PC-3 (cell line): ENCODE data around the gene KDM1A. TPM values are rescaled to one million over a fixed set of nuclear protein-coding genes. Genes with fewer than 3 reads are reported as not detected.

ENCODE experiments used
- ATAC-seq: fragments of 200-7000 bp; cut with Tn5 transposase; 2 replicates; pipeline ENCODE4 v1.9.1; 2020; ENCODE audit warnings: mild to moderate bottlenecking, moderate library complexity
- BruUV-seq: library from RNA; stranded (reverse); fragments of 400-500 nt; replicated peaks from 2 replicates; lab custom pipeline; 2021; lab: Mats Ljungman, UMichigan
- CTCF ChIA-PET: fragments of 300-600 bp; sonication (Branson Sonifier 250); formaldehyde crosslinking; loops from one replicate; lab custom pipeline; 2022; ENCODE audit warnings: antibody characterized with exemption; lab: Charles Lee
- POLR2A ChIA-PET: fragments of 300-600 bp; sonication (Branson Sonifier 250); formaldehyde crosslinking; loops from one replicate; lab custom pipeline; 2022; ENCODE audit warnings: antibody characterized with exemption; ENCODE audit not compliant: unreplicated experiment; lab: Charles Lee
- DNase-seq: peaks from one replicate; pipeline ENCODE4 v3.0.0-alpha.2; 2015
- H2AFZ ChIP-seq: fragments of 300-600 bp; sonication (generic); 2 replicates; pipeline ENCODE4 v1.6.0; 2016; ENCODE audit warnings: antibody characterized with exemption, low read length
- H3F3A ChIP-seq: fragments of 300-600 bp; sonication (generic); one replicate; pipeline ENCODE4 v1.6.0; 2017; ENCODE audit warnings: antibody characterized with exemption, low read length, control low read depth, mild to moderate bottlenecking; ENCODE audit not compliant: unreplicated experiment
- H3K27ac ChIP-seq: fragments of 300-600 bp; sonication (generic); 2 replicates; pipeline ENCODE4 v1.5.1; 2016; ENCODE audit warnings: mild to moderate bottlenecking, low read length
- H3K27me3 ChIP-seq: fragments of 300-600 bp; sonication (generic); 2 replicates; pipeline ENCODE4 v1.6.1; 2016; ENCODE audit warnings: low read length, mixed read lengths
- H3K36me3 ChIP-seq: fragments of 300-600 bp; sonication (generic); 2 replicates; pipeline ENCODE4 v1.6.1; 2016; ENCODE audit warnings: low read depth, mixed run types, low read length, mixed read lengths
- H3K4me1 ChIP-seq: fragments of 300-600 bp; sonication (generic); 2 replicates; pipeline ENCODE4 v1.5.1; 2016; ENCODE audit warnings: low read length; ENCODE audit not compliant: insufficient read depth
- H3K4me2 ChIP-seq: fragments of 300-600 bp; sonication (generic); 2 replicates; pipeline ENCODE4 v1.6.0; 2016; ENCODE audit warnings: low read length
- H3K4me3 ChIP-seq: fragments of 300-600 bp; sonication (generic); 2 replicates; pipeline ENCODE4 v1.5.1; 2016; ENCODE audit warnings: mild to moderate bottlenecking, low read length, mixed read lengths
- H3K79me2 ChIP-seq: fragments of 300-600 bp; sonication (generic); 2 replicates; pipeline ENCODE4 v1.6.1; 2017; ENCODE audit warnings: low read length, mixed read lengths
- H3K9ac ChIP-seq: fragments of 300-600 bp; sonication (generic); 2 replicates; pipeline ENCODE4 v1.6.0; 2016; ENCODE audit warnings: mild to moderate bottlenecking, low read length
- H3K9me2 ChIP-seq: fragments of 300-600 bp; sonication (generic); replicated peaks from 2 replicates; pipeline ENCODE4 v1.6.1; 2016; ENCODE audit warnings: mixed run types, low read length, mixed read lengths
- H3K9me3 ChIP-seq: fragments of 300-600 bp; sonication (generic); 2 replicates; pipeline ENCODE4 v1.6.1; 2016; ENCODE audit warnings: low read length, mixed read lengths
- H4K20me1 ChIP-seq: fragments of 300-600 bp; sonication (generic); 2 replicates; pipeline ENCODE4 v1.6.1; 2016; ENCODE audit warnings: low read length, mixed read lengths
- EZH2 ChIP-seq: fragments of 300-600 bp; sonication (generic); IDR thresholded peaks from one replicate; pipeline ENCODE4 v1.6.1; 2017; ENCODE audit warnings: antibody characterized with exemption, mild to moderate bottlenecking, low read length; ENCODE audit not compliant: unreplicated experiment
- EZH2phosphoT487 ChIP-seq: fragments of 300-600 bp; sonication (generic); IDR thresholded peaks from 2 replicates; pipeline ENCODE4 v1.6.1; 2018; ENCODE audit warnings: mild to moderate bottlenecking, antibody characterized with exemption, low read length, borderline replicate concordance
- intact Hi-C: fragments of 100-400 bp; cut with micrococcal nuclease; formaldehyde crosslinking; loops from 2 replicates; pipeline ENCODE4 v1.9.0; 2023
- total RNA-seq: library from RNA; depleted of rRNA; stranded (reverse); fragments of >200 nt; gene quantifications from 2 replicates; pipeline ENCODE4 v1.2.3, GENCODE V29; 2014
- TF ChIP-seq, protein P1 (sequence below): fragments of 300-600 bp; sonication (generic); conservative IDR thresholded peaks from 2 replicates; pipeline ENCODE4 v1.5.1; 2017; ENCODE audit warnings: antibody characterized with exemption, low read depth, mild to moderate bottlenecking, low read length

KDM1A gene
- total RNA-seq, 1 experiment from 2014 or later, result 186 TPM

DNA sequence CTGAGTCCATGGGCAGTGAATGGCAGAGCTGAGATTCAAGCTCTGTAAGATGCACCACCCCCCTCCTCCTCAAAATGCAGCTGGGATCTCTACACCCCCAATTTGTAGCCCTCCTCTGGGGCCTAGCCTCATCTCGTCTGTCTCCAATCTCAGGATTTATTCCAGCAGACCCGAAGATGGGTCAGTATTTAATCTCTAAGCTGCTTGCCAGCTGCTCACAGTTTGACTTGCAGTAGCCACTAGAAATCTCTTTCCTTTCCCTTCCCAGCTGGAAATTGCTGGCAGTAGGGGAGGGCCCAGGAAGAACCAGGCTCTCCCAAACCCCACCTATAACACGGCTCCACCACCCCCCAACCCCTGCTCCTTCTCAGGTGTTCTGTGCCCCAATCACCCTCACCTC, 48.1 kb upstream of the KDM1A start:
- ChIA-PET CTCF (interaction anchor here (0.6 kb wide), 2 partner anchors 220 to 485 kb away, joined by 3 read pairs; no protein-coding TSS in a partner anchor), POLR2A (no interaction called here)
- Histone ChIP-seq H3K4me1 (peaks cover 14% of the 10 kb centered on the region), H3K9me2 (no peaks in the 10 kb centered on the region), H3K27me3 (no peaks in the 10 kb centered on the region), H3K36me3 (no peaks in the 10 kb centered on the region), H3K9ac (no peak overlapping the region), H2AFZ (no peak overlapping the region), H4K20me1 (no peaks in the 10 kb centered on the region), H3K27ac (no peak overlapping the region), H3F3A (no peaks in the 10 kb centered on the region), H3K4me2 (no peak overlapping the region), H3K79me2 (no peaks in the 10 kb centered on the region), H3K9me3 (no peaks in the 10 kb centered on the region), H3K4me3 (no peak overlapping the region)
- no peak for ATAC-seq
- intact Hi-C loops, result no loop called here
- no TSS peak for BruUV-seq
- no peak for DNase-seq
- TF ChIP-seq EZH2phosphoT487 (no peak), EZH2 (no peak)
- TF ChIP-seq, protein P1, sequence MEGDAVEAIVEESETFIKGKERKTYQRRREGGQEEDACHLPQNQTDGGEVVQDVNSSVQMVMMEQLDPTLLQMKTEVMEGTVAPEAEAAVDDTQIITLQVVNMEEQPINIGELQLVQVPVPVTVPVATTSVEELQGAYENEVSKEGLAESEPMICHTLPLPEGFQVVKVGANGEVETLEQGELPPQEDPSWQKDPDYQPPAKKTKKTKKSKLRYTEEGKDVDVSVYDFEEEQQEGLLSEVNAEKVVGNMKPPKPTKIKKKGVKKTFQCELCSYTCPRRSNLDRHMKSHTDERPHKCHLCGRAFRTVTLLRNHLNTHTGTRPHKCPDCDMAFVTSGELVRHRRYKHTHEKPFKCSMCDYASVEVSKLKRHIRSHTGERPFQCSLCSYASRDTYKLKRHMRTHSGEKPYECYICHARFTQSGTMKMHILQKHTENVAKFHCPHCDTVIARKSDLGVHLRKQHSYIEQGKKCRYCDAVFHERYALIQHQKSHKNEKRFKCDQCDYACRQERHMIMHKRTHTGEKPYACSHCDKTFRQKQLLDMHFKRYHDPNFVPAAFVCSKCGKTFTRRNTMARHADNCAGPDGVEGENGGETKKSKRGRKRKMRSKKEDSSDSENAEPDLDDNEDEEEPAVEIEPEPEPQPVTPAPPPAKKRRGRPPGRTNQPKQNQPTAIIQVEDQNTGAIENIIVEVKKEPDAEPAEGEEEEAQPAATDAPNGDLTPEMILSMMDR, result no peak

DNA sequence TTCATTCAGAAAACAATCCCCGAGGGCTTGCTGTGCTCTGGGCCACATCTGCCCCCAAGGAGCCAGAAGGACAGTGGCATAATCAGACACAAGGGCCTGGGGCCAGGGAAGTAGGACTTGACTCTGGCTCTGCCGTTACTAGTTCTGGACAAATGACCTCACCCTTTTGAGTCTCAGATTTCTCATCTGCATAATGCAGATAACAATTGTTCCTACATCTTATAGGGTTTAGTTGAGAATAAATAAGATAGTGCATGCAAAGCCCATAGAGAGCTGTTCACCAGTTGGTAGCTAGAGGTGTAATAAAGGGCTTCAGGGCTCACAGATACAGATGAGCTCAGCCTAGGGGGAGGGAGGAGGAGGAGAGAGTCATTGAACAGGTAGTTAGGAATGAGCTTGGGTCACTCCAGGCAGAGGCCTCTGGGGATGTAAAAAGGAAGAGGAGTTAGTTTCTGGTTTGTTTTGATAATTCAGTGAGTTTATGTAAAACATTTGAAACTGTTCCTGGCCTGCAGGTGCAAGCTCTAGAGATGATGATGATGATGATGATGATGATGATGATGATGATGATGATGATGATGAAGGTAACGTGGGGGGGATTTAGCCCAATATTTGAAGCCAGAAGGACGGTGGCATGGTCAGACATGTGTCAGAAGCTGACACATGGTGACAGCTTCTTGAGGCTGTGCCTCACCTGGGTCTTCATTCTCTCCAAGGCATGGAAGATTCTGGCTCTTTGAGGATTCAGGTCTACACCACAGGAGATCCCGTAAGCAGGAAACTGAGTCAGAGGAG, 47.5 kb upstream of the KDM1A start:
- Histone ChIP-seq H3K79me2 (no peaks in the 10 kb centered on the region), H3K4me3 (no peak overlapping the region), H3K9me2 (no peaks in the 10 kb centered on the region), H3K27ac (no peak overlapping the region), H3K27me3 (no peaks in the 10 kb centered on the region), H3K4me1 (peaks cover 17% of the 10 kb centered on the region), H2AFZ (no peak overlapping the region), H3K9me3 (no peaks in the 10 kb centered on the region), H3K9ac (no peak overlapping the region), H3K4me2 (no peak overlapping the region), H3F3A (no peaks in the 10 kb centered on the region), H4K20me1 (no peaks in the 10 kb centered on the region), H3K36me3 (no peaks in the 10 kb centered on the region)
- TF ChIP-seq EZH2, result no peak
- TF ChIP-seq, protein P1, result no peak
- TF ChIP-seq EZH2phosphoT487, result no peak
- ATAC-seq (peak; percentile 4; the same call in 1 of the 2 replicates), DNase-seq (peak; percentile 46)
- CTCF ChIA-PET, result interaction anchor here (0.6 kb wide), 1 partner anchor 484 kb away, joined by 3 read pairs; no protein-coding TSS in a partner anchor
- POLR2A ChIA-PET, result interaction anchor here (0.6 kb wide), 1 partner anchor 1774 kb away, joined by 4 read pairs; no protein-coding TSS in a partner anchor
- intact Hi-C loops, result no loop called here
- BruUV-seq, result no TSS peak

DNA sequence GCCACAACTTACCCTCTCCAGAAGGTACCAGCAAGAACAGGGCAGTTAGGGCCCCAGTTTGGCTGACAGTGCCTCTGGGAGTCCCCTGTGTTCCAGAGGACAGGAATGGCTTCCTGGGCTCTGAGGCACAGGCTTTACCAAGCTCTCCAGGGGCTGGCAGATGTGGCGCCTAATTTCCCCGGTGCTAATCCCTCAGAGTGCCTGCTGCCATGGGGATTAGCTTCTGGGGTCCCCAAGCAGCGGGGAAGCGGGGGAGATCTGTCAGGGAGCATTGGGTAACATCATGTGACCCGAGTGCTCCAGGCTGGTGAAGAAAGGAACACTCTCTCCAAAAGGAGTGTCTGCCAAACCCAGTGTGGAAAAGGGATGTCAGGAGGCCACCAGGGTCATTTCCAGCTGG, 46.5 kb upstream of the KDM1A start, which contains the start of gene LACTBL1:
LACTBL1 (minus strand) TSS at position 107 of the 400 bp plus-strand sequence. CDS start 550 bp downstream, outside the sequence.
- no peaks in the 10 kb centered on the region for H3K27me3 ChIP-seq
- H2AFZ ChIP-seq, result no peak within 1 kb of the TSS
- no peak within 1 kb of the TSS for H3K4me3 ChIP-seq
- no TSS peak for BruUV-seq
- H3K9me2 ChIP-seq, result no peaks in the 10 kb centered on the region
- H3K36me3 ChIP-seq, result no peaks in the 10 kb centered on the region
- H3K9ac ChIP-seq, result no peak within 1 kb of the TSS
- POLR2A ChIA-PET, result no interaction called here
- no peaks in the 10 kb centered on the region for H3F3A ChIP-seq
- CTCF ChIA-PET, result no interaction called here
- no peak within 1 kb of the TSS for H3K4me2 ChIP-seq
- peaks cover 17% of the 10 kb centered on the region for H3K4me1 ChIP-seq
- no peaks in the 10 kb centered on the region for H3K79me2 ChIP-seq
- TF ChIP-seq EZH2, result no peak
- TF ChIP-seq, protein P1, result no peak
- no peak for TF ChIP-seq EZH2phosphoT487
- intact Hi-C loops, result no loop called here
- H3K9me3 ChIP-seq, result no peaks in the 10 kb centered on the region
- no peak within 1 kb of the TSS for H3K27ac ChIP-seq
- ATAC-seq (no peak), DNase-seq (no peak)
- no peaks in the 10 kb centered on the region for H4K20me1 ChIP-seq
